ENCODE data around the gene PRKG1.

PRKG1 gene

DNA sequence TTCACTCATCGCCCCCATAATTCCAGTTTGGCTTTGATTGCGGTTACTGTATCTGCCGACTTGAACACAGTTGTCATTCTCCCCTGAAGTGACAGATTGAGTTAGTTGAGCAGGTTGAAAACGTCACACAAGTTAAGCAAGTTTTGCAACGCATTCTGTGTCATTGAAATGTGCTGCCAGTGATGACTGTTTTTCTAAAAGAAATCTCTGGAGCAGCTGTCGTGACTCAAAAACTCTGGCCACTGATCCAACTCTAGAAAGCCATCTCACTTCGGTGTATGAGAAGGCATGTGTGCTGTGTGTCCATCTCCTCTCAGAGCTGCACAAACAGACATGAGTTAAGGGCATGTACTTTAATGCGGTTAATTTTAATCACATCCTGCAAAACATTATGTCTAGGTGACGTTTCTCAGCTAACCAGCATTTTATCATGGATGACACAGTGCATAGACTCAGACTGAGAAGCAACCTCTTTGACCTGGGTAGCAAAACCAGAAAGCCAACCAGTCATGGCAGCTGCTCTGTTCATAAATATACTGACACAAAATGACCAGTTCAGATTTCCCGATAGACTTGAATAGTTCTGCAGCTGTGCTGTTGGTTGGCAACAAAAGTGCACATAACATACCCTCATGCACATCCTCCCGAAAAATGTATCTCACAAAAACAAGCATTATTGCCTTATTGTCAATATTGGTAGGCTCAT lies 555.8 kb downstream of the PRKG1 start:
- no peak for DNase-seq

DNA sequence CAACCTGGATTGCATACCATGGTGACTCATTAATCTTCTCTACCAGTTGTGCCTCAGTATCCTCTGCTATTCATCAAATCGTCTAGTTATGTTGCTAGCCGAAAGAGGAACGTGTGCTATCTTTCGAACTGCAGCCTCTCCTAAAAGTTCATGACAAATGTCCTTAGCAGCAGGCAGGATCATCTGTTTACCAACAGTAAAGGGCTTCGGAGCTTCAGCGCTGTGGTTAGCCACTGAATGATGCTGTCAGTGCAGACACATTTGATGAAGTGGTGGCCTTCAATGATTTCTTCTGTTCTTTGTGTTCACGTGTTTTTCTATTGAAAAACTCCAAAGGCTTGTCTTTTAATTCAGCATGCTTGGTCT lies 556.3 kb downstream of the PRKG1 start:
- DNase-seq, result no peak

DNA sequence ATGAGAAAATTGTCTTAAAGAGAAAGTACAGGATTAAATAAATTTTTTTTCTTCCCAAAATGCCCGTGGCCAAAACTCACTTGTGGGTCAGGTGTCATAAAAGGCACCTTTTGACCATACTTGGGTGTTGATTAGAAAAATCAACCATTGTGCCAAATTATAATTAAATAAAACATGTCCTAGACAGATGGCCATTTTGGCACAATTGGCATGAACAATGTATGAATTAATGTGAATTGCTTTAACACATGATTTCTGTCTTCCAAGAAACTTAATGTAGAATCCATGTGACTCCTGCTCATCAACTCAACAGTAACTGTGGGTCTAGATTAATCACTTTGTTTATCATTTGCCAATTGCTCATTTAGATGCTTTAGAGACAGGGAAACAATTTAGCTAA lies 561.1 kb downstream of the PRKG1 start:
- DNase-seq, result no peak

DNA sequence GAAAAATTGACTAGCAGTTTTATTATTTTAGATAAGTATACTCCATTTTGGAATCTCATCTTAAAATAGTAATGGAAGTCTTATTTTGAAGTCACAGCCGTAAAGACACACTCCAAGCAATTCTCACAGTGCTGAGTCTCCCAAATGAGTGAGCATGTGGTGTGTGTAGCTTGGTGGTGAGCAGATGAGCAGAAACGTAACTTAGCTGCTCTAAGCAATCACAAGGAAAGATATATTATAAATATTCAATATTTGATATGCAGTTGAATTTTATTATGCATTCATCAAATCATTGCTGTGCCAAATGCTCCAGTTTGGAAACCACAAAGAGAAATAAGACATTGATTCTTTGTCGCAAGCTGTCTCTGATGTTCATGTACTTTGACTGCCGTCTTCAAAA lies 563.9 kb downstream of the PRKG1 start:
- DNase-seq, result no peak

DNA sequence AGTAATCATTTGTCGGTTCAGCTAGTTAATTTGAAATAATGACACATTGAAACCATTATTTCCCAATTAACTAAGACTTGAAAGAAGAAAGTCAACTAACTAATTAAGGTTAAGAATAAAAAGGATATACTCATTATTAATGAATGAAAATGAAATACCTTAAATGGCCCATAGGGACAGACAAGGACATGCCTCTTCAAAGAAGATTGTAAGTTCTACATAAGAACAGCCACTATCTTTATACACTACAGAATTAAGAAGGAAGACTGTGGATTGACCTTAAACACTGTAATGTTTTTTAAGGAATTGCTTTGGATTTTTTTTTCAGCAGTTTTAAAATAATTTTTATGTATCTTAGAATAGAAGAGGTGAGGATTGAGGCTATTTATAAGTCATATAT lies 564.5 kb downstream of the PRKG1 start:
- no peak for DNase-seq

DNA sequence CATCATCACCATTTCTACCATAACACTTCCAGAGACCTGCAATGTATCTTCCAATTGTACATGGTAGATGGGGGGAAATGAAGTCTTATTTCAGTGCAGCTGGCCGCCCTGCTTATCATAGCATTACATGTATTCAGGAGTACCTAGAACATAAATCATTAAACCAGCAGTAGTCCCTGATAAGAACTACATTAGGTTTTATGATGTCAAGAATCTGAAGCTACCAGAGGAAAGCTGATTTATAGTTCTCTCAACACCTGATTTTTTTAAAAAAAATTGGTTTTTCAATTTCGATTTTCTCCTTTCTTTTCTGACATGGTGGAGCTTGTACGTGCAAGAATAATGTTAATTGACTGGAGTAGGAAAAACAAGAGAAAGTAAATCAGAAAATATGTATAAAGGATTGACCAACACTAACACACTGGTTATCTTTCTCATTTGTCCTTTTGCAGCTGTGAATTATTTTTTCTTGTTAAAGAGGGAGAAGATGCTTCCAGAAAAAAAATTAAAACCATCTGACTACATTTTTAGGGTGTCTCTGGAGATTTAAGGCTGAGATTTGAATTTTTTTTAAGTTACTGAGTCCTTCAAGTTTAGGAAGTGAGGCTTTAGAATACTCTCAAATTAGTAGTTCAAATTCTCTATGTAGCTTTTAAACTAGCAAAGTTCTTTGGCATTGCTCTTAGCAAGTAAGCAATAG lies 566.0 kb downstream of the PRKG1 start:
- DNase-seq, result no peak

DNA sequence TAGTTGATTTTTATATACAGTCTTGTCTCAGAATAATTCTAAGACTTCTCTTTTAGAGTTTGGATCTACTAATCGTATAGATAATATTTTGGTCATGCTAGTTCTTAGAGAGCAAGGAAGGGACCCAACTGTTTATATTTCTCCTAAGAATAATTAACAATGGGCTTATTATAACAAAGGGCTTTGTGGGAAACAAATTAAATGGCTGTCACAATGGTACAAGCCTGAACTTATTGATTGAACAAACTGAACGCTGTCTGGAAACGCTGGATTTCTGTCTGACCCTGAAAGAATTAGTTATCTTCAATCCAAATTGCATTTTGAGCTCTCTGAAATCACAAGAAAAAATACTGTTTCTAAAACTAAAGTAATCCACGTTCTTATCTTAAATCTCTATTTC lies 568.3 kb downstream of the PRKG1 start:
- DNase-seq, result no peak

DNA sequence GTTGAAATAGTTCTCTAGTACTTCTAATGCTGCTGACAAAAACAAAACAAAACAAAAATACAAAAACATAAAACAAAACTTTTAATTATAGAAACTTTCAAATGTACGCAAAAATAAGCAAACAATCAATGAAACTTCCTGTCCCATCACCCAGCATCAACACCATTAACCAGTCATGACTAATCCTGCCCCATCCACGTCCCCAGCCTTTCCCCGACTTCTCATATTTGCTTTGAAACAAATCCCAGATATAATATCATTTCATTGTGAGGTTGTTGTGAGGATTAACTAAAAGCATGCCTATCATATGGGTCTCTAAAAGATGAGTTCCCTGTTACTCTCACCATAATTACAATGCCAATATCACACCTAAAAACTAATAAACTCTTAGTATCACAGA lies 569.4 kb downstream of the PRKG1 start:
- no peak for DNase-seq

DNA sequence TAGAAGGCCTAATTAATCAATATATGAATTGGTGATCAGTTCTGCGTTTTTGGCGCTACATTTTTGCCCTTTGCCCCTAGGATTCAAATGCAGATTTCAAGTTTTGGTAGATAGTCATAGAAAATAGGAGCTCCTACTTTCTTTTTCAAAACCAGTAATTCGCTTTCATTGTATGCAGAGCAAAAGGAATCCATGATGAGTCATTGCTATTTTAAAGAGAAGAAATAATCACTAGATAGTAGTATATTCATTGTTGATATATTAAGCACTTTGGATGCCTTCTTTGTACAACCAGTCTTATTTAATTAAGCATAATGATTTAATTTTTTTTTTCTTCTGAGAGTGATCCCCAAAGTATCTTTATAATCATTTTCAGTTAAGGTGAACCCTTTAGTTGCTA lies 574.8 kb downstream of the PRKG1 start:
- DNase-seq, result no peak

DNA sequence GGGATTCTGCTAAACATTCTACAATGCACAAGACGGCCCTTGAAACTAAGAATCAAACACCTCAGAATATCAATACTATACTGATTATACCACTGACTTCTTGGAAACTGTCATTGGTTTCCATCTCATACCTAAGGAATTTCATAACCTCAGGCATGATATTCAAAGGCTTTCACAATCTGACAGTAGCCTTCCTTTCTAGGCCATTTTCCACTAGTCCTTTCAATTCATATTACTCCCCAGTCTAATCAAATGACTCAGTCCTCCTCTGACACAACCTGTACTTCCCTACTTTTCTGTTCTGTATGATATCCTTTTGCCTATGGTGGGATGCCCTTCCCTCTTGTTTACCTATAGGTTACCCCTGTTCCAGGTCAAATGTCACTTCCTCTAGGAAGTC lies 576.8 kb downstream of the PRKG1 start:
- DNase-seq, result no peak

DNA sequence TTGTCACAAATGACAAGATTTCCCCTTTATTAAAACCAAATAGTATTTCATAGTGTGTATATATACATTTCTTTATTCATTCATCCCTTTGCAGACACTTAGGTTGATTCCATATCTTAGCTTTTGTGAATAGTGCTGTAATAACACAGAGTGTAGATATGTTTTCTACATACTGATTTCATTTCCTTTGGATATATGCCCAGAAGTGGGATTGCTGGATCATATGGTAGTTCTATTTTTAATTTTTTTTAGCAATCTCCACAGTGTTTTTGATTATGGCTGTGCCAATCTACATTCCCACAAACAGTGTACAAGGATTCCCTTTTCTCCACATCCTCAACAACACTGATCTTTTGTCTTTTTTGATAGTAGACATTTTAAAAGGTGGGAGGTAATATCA lies 578.7 kb downstream of the PRKG1 start:
- no peak for DNase-seq

DNA sequence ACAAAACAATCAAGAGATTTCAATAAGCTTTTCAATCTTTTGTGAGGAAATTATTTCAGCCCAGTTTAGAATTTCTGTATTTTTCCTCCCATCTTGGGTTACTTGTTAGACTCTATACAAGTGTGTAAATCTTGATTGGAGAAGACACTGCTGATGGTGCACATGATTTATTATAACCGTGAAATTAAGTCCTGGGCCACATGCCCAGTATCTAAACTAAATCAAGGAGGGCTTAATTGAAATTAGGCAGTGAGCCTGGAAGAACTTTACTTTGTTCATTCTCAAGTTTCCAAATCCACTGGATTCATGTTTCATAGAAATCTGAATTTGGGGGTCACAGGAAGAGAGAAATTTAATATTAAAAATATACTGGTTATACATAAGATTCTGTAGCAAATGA lies 580.6 kb downstream of the PRKG1 start:
- no peak for DNase-seq

DNA sequence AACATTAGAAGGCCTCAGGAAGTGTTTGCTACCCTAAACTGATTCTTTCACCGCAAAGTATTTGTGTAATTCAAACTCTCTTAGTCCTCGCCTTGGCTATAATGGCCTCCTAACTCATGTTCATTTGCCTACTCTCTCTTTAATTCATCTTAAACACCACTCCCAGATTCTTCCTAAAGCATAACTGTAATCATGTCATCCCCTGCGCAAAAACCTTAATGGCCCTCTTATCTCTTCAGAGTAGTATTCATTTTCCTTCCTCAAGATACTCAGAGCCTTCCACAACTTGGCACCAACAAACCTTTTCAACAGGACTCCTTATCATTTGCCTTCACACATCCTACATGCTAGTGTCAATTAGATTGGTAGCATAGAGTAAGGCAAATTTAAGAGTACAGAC lies 582.2 kb downstream of the PRKG1 start:
- DNase-seq, result no peak

DNA sequence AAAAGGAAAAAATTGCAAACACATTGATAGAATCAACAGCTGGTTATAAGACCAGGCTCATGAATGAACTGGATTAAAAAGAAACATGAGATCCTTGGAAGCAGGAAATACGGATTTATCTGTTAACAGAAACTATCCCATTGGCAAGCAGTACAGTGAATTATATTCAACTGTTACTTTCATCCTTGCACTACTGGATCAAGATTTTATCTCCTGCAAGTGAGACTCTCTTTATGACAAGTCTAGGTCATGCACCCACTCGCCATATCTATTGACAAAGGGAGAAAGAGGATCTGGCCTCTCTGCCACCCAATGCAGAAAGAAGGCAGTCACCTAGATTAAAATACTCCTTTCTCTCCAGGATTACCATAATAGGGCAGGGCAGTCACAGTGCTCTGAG lies 583.7 kb downstream of the PRKG1 start:
- DNase-seq, result no peak

DNA sequence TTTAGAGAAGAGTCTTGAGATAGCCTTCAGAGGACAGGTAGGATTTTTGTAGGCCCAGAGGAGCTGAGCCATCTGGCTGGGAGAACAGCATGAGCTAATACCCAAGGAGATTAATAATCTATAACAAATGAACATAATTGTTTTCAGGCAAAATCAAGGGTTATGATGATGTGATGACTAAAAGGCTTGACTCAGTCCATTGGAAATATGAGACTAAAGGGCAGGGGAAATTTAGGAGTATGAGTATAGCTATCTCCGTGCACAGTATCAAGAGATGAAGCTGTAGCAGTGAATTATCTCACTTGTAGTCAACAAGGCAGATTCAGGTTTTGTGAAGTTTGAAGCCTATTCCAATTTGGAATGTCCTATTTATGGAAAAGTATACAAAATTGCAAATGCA lies 585.1 kb downstream of the PRKG1 start:
- DNase-seq, result no peak

DNA sequence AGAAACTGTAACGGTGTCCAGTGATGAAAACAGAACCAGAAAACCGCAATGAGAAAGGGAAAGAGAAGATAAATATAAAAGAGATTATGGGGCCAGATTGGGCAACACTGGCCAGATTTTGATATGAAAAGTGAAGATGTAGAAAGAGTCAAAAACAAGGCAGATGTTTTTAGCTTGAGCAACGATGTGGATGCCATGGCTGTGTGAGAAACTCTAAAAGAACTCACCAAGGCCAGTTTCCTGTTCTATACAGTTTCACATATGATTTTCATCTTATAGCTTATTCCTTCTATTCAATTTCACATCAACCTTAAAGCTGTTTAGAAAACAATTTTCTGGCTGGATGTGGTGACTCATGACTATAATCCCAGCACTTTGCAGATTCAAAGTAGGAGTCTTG lies 588.8 kb downstream of the PRKG1 start:
- DNase-seq, result no peak

DNA sequence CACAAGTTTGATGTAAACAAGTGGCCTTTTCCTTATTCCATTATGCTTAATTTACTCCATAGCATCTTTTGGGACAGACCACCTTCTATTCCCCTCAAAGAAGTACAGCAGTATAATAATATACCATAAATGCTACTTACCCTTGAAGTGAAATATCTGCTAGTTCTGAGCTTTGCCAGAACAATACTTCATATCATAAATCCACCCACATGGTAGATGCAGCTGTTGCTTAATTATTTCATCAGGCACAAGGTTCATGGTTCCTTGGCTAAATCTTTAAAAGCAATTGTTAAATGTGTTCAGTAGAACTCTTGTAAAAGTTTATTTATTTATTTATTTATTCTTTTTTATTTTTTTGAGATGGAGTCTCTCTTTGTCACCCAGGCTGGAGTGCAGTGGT lies 592.2 kb downstream of the PRKG1 start:
- DNase-seq, result no peak

DNA sequence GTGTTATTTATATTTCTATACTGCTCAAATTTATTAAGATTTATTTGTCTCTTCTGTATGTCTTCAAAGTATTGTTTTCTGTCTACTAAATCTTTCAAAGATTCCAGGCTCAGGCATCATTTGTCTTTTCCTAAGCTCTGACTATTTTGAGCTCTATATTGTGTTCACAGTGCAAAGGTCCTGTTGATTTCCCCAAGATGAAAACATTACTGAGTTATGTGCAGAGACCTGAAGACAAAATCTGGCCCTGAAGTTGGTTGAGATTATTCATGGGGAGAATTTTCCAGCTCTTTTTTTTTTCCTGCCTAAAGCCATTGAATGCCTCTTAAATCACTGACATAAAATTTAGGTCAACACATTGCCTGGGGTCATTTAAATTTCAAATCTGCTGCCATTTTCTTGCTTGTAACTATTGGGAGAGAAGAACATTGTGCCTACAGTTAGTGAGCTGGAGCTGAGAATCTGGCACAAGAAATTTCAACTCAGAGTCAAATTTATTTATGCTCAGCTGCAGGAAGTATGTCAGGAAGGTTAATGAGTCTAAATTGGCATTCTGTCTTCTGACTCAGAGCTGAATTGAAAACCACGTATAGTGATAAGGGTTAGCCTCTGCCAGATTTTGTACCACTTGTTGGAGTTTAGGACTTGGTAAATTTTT lies 593.5 kb downstream of the PRKG1 start:
- no peak for DNase-seq

DNA sequence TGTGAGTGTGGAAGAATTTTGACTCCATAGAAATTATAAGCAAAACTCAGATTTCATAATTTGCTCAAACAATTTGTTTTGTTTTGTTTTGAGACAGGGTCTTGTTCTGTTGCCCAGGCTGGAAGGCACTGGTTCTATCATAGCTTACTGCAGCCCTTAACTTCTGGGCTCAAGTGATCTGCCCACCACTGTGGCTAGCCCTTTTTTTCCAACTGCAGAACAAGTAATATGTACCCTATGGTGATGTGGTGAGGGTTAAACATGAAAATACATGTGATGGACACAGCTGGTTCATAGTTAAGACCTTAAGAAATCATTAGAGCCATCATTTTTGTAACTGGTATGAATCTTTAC lies 594.0 kb downstream of the PRKG1 start:
- no peak for DNase-seq

DNA sequence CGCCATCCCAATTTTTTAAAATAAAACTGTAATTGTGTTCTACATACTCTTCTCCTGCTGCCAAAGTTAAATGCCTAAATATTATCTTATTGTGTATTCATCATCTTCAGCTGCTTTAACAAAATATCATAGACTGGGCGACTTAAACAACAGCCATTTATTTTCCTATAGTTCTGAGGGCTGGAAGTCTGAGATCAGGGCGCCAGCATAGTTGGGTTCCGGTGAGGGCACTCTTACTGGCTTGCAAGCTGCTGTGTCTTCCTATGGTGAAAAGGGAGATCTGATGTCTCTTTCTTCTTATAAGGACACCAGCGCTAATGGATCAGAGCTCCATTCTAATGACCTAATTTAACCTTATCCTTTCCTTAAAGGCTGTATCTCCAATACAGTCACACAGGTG lies 594.8 kb downstream of the PRKG1 start:
- no peak for DNase-seq

DNA sequence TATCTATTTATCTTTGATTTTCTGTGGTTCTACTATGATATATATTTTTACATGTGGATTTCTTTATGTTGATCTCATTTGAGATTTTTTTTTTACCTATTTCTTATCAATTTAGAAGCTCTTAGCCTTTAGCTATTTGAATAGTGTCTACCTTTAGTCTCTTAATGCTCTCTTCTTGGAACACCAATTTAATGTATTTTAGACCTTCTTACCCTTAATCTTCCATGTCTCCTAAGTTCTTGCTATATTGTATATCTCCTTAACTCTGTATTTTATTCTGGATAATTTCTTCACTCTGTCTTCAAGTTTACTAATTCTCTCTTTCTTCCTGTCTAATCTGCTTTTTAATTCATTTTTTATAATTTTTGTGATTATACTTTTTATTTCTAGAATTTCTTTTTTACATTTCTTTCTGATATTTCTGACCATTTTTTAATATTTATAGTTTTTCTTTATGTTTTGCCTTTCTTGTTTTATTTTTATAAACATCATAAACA lies 597.8 kb downstream of the PRKG1 start:
- DNase-seq, result no peak

DNA sequence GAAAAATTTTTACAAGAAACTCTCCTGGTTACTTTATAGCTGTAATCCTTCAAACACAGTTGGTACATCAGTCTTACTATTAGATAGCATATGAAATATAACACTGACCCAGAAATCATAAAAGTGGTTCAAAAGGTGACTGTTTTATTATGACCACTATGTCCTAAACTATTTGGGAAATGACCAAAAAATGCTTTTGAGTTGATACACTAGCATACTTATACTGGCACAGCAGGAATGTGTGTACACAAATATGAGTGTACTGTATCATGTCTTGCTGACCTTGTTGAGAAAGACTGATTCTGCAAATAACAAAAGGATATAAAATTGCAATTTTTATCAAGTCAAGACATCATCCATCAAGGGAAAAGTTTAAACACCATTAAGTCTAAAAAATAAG lies 600.8 kb downstream of the PRKG1 start:
- DNase-seq, result no peak

DNA sequence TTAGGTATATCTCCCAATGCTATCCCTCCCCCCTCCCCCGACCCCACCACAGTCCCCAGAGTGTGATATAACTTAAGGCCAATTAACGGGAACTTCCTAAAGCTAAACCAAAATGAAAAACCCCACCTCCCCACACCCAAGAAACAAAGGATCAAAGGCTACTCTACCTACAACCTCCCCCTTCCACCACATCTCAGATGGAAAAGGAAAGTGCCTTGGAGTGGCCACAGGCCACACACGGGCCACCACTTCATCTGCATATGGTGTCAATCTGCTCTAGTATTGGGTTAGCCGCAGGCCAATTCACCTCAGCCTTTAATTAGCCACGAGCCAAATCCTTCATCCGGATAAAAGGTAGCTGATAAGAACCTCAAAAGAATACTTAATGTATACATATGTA lies 605.6 kb downstream of the PRKG1 start:
- DNase-seq, result no peak

DNA sequence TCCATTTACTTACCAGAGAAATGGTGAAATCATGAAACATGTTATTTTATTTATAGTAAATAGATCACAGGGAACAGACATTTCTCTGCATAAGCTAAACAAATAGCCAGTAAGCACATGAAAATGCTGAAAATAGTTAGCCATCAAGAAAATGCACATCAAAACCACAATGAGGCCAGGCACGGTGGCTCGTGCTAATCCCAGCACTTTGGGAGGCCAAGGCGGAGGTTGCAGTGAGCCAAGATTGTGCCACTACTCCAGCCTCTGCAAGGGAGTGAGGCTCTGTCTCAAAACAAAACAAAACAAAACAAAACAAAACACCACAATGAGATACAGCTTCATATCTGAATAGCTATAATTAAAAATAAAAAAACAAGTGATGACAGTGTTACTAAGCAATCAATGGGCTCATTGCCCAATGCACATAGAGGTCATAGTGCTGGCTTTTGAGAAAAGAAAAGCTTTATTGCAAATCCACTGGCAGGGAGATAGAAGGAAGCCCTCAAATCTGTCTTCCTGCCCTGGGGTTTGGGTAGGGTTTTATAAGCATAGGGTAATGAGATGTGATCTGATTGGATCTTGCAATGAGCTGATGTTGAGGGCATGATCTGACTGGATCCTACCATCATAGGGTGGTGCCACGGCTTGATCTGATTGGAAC lies 608.9 kb downstream of the PRKG1 start:
- no peak for DNase-seq
